Measurements from ENCODE around the gene ZSWIM6.
A peak's percentile ranks its signal among the peaks of the same experiment; 100 is the strongest.

The ZSWIM6 gene

DNA sequence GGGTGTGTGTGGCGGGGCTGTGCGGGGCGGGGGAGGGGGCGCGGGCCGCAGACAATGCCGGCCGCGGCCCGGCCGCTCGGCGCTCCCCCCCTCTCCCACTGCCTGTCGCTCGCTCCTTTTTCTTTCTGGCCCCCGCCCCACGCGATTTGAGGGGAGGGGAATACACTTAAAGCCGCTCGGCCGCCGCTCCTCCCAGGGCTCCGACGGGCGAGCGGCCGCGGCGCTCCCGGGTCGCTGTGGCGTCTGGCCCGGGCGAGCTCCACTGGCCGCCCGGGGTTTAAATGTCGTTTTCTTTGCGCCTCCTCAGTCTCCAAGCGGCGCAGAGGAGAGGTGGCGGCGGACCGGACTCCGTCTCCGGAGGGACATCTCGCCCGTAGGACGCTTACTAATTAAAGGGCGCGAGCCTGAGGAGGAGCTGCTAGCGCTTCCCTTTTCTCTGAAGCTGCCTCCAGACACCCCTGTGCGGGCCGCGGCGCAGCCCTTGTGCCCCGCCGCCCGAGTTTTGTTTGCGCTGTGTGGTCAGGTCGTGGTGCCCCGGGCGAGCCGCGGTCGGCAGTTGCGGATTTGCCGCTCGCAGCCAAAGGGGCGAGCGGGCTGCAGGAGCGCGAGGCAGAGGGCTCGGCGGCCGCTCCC, 1.4 kb downstream of the ZSWIM6 start:
- peak in 1 of 4 experiments; percentile 2 for DNase-seq

DNA sequence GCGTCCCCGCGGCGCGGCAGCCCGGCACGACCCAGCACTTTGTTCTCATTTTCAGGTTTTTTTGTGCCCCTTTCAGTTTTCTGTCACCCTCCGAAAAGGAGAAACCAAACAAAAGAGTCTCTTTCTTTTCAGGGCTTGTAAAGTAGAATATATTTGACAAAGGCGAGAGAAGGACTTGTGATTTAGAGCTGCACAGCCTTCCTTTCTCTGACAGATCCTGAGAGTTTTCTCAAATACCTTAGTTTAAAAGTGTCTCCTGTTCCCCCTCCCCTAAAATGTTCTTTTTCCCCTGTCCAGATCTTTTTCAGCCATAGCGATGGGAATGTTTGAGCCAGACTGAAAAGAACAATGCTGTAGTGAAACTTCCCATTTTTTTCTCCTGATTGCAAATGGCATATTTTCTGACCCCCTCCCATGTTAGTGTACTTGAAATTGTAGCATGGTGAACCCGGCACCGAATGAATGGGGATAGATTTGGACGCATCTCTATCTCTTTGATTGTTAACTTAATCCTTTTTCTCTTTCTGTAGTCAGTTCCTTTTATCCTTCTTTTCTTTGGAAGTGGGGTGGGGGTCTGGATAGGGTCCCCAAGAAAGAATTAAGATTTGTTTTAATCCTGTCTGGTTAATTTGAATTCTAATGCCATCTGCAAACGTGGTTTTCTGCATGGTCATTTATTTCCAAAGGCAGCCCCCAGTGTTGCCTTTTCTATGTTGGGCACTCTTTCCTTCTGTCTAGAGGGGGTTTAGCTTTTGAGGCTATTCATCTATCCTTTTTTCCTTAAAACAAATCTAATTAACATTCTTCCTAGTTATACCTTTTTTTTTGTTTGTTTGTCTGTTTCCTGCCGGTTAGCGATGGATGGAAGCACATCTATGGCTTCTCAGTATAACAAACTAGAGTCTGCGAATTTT, 2.2 kb downstream of the ZSWIM6 start:
- DNase-seq: no peak

DNA sequence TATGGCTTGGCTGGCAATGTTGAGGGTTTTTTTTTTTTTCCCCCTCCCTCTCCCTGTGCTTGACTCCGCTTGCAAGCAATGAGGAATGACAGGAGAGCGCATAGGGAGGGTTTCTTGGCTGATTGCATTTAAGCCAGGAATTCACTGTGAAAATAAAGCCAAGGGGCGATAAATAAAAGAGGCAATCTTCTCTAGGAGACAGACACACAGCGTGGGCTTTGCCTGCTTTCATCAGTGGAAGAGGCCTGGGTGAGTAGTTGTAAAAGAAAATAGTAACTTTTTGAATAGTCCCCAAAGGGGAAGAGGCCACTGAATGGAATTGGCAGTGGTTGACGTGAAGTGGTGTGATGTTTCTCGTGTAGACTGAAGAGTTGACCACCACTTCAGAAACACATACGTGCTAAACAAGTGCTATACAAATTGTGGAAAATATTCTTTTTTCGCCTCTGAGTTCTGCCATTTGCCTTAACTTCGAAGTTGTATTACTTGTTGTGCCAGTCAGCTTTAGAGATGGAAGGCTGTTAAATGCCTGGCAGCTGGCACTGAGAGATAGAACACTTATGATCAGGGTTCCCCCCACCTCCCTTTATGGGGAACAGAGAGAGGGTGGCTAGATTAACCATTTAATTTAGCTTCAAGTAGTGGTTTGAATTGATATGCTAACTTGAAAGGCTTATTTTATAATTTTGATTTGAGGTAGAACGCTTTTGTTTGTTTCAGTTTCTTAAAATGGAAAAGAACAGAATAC, 3.0 kb downstream of the ZSWIM6 start:
- no peak for DNase-seq

DNA sequence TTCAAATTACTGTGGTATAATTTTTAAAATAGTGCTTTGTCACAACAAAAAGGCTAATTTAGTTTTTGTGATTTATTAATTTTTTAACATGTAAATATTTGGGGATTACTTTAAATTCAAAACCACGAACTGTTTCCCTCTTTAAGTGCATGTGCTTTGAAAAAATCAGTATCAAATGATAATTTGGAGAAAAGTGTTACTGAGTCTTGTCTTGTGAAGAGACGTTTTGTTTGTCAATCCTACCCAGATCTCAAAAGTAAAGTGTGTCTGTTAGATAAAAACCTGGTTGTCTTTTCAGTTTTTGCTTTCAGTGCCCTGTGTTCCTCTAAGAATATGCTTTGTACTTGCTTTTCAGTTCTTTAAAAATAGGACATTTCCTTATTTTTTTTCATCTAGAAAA, 7.7 kb downstream of the ZSWIM6 start:
- no peak for DNase-seq

DNA sequence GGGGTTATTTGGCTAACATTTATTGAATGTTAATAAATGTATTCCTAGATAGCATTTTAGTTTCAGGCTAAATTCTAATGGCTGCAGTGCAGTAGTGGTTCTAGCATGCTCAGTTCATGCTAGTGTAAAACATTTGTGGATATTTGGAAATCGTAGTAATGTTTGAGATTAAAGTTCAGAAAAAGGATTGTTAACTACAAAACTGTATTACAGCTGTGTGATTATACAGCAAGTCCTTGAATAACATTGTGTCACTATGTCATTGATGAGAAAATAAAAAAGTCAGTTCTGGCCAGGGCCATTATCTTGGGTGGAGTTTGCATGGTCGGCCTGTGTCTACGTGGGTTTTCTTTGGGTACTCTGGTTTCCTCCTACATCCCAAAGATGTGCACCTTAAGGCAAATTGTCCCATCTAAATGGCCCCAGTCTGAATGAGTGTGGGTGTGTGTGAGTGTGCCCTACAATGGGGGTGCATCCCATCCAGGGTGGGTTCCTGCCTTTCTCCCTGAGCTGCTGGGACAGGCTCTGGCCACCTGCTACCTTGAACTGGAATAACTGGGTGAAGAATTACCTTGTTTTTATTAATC, 8.8 kb downstream of the ZSWIM6 start:
- DNase-seq: no peak

DNA sequence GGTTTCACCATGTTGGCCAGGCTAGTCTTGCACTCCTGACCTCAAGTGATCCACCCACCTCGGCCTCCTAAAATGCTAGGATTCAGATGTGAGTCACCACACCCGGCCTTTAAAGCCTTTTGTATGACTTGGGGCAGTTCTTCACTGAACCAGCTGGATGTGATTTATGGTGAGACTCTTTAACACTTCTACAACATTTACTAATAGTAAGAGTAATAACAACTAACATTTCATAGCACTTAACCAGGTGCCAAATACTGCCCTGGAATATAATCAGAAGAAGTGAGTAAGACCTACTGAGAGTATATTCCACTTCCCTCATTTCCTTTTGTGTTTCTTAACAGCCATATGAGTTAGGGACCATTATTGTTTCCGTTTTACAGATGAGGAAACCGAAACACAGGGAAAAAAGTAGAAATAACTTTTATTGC, 10.0 kb downstream of the ZSWIM6 start:
- DNase-seq: no peak

DNA sequence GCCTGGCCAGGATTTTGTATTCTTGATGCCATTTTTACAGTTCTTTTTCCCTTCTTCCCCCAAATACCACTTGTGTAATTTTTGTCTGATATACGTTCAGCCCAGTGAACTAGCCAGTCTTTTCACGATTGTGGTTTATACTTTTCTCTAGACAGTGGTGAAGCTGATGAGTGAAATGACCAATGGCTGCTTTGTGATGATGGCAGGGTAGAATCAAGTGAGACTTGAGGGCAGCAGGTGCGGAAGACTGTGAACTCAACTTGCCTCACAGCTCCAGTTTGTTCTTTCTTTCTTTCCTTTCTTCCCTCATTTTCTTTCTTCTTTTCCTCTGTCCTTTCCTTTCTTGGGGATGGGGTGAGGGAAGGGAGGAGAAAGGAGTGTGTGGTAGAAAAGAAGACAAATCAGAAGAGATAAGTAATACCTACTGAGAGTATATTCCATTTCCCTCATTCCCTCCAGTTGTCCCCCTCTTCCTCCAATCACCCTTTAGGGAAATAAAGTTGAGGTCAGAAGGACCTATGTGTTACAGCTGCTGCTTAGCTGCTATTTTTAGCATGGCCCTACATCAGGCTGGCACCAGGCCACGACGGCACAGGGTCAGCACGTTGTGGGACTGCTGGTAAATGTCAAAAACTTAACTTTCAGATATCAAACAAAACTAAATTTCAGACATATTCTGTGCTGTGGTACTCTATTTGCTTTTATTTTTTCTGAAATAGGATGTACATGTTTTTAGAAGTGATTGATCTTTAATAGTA, 12.3 kb downstream of the ZSWIM6 start:
- DNase-seq: no peak

DNA sequence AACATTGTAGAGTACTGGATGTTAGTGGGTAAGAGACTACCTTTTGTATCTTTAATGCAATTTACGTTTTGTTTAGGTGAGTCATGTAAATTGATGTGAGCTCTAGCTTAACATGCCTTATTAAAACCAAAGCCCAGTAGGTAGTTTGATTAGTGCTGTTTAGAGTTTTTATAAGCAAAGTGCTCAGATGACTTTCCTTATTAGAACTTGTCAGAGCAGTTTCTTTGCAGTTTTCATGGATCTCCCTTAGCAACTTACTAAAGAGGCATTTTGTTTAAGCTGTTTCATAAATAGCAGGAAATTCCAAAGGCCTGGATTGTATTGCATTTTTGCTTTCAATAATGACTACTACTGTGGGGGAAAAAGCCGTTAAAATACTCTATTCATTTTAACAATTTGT, 14.5 kb downstream of the ZSWIM6 start:
- no peak for DNase-seq

DNA sequence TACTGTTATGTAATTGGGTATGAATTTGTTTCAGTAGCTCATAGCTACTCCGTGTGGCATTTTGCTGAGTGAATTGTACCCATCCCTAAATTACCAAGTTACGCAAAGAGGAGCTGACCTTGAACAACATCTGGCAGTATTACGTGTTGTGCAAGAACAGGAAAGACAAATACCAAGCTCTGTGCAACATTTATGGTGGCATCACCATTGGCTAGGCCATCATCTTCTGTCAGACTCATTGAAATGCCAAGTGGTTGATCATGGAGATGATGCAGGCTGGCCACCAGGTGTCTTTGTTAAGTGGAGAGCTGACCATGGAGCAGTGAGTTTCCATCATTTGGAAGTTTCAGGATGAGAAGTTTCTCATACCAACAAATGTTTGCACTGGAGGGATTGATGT, 15.0 kb downstream of the ZSWIM6 start:
- no peak for DNase-seq

DNA sequence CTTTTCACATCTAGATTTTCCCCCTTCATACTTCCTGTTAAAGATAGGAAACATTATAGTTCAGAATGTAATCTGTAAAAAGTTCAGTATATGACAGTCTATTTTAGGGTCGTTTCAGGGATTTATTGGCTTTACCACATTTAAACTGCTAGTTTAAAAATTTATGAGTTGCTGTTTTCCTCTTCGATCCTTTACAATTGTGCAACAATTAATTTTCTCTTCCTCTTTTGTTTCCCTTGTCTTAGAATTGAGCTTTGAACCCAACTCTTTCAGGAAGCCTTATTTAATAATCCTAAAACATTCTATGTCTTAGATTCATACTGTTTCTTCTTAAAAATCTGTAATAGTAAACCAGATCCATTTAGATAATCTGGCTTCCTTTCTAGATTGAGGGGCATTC, 16.4 kb downstream of the ZSWIM6 start:
- no peak for DNase-seq

DNA sequence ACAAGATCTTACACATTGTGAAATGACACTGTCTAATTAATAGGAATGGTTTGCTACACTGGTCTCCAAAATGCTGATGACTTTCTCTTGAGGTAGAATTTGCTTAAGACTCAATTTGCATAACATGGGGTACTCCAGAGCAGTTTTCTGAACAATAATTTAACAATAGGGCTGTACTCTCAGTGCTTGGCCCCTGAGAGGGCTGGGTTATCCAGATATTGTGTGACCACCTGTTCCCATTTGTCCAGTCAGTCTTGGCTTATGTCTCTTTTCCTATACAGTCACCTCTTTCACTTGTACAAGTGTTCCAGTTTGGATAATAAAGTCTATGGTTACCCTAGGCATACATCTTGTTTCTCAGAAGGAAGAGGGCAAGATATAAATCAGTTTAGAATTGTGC, 17.9 kb downstream of the ZSWIM6 start:
- DNase-seq: no peak

DNA sequence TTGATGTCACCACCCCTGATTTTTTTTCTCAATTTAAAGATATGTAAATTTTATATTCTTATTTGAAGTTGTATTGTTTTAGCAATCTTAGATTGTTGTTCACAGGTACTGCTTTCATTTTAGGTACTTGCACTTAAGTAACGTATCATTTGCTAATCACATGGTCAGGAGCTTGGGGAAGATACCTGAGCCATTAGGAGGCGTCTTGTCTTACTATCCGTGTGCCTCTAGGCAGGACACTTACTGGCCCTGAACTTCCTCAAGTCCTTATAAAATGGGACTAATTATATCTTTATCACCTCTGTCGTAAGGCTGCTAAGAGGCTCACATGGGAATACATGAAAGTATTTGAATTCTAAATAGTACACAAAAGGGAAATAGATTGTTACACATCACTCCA, 18.5 kb downstream of the ZSWIM6 start:
- DNase-seq: no peak

DNA sequence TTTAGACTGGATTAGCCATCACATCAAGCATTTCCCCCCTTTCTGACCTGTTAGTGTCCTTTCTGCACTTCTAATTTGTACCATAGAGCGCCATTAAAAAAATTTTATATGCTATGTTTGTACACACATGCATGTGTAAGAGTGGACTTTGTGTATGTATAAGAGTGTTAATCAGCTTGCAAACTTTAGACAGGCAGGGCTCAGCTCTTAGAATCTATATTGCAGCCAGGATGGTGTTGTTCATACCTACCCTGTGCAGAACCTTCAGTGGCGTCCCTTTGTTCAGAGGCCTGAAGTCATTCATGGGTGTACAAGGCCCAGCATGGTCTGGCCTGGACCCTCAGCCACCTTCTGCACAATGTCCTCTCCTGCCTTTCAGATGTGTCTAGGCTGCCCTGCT, 19.7 kb downstream of the ZSWIM6 start:
- no peak for DNase-seq

DNA sequence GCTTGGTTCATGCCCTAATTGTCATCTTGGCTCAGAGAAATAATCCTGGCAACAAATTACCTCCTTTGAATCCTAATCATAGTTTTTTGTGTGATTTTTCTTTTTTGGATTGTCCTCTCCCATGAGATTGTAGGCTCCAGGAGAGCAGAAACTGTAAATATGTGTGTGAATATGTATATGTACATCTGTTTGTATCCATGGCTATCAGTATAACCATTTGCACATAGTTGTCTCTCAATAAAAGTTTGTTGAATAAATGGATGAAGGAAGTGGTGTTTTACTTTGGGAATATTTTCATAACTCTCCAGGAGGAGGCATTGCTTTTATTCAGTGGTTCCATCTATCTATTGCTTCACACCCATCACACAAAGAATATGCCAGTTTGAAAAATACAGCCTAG, 20.1 kb downstream of the ZSWIM6 start:
- DNase-seq: no peak

DNA sequence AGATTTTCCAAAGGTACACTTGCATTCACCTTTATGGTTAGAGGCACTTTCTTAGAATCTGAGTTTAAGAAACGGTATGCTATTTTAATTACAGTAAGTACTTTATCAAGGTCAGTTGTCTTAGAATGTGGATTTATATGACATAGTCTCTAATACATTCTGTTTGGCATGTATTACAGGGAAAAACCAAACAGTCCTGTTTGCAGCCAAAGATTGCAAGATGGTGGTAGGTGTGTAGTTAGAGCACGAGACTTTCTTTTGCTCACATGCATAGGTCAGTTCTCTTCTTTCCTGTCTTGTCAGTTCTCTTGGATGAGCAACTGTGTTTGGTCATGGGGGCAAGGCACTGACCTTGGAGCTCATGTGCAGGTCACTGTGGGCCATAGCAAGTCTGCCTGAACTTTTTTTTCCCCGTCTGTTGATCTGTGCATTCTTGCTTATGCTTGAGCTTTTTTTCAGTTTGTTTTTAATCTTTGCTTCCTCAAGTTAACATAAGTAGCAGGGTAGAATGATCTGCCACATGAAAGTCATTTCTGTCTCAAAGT, 20.6 kb downstream of the ZSWIM6 start:
- DNase-seq: no peak

DNA sequence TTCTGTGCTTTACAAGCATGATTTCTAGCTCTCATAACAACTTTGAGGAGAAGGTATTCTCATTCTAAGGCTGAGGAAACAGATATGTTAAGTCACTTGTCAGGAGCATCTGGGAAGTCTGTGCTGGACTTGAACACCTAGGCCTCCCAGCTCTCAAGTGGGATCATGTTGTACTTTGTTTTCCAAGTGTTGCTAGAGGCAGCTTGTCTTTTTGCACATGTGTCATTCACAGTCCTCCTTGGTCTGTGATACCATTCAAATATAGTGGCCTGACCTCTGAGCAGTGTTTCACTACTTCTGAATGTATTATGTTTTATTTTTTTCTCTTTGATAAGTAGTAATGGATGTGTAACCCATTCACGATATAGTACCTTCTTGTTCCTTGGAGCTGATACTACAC, 21.2 kb downstream of the ZSWIM6 start:
- DNase-seq: no peak

DNA sequence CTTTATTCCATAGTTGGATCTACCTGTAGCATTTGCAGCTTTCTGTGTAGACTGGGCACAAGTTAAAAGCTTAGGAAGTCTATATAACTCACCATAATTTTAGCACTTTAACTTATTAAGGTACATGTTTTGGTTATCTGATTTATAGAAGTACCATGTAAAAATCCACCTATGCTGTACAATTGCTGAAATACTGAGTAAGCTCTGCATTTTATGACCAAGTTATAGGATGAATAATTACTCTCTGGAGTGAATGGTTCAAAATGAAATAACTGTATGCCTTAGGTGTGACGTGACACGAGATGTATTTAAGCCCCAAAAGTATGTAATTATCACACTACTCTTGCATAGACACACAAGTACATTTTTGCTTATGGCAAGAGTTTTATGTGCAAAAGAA, 22.1 kb downstream of the ZSWIM6 start:
- DNase-seq: no peak

DNA sequence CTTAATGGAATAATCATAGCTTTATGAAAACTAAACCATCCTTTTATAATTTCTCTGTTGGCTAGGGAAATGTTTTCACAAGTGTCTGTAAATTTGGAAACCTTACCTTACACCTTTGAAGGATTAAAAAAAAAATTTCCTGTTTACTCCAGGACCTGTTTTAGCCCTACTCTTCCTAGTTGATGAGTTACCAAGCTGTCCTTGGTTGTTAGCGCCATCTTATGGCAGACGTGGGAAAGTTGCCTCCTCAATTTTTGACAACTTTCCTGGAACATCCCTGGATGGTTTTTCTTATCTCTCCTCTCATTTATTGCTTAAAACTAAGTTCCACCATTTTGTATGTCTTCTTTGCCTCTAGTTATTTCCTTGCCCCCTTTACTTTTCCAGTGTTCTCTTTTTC, 25.7 kb downstream of the ZSWIM6 start:
- no peak for DNase-seq

DNA sequence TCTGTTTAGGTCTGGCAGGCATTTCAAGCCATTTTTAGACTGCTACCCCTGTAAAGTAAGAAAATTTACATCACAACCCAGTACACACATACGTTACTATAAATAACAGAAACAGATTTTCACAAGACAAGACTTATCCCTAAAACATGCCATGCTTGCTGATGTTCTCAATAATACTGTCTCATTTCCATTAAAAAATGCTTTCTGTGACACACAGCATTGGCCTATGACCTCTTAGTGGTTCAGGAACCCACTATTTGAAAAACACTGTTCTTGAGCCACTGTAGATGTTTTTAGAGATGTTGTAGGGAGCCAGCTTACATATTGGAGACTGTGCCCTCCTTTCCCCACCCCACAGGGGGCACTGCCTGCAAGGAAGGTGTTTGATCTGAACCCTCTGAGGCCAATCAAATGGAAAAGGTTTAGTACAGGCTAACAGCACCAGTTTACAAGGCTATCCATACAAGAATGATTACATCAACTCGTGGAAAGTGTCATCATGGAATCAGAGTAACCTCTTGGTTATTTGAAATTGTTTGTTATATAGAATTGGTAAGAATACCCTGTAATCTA, 30.8 kb downstream of the ZSWIM6 start:
- DNase-seq: no peak

DNA sequence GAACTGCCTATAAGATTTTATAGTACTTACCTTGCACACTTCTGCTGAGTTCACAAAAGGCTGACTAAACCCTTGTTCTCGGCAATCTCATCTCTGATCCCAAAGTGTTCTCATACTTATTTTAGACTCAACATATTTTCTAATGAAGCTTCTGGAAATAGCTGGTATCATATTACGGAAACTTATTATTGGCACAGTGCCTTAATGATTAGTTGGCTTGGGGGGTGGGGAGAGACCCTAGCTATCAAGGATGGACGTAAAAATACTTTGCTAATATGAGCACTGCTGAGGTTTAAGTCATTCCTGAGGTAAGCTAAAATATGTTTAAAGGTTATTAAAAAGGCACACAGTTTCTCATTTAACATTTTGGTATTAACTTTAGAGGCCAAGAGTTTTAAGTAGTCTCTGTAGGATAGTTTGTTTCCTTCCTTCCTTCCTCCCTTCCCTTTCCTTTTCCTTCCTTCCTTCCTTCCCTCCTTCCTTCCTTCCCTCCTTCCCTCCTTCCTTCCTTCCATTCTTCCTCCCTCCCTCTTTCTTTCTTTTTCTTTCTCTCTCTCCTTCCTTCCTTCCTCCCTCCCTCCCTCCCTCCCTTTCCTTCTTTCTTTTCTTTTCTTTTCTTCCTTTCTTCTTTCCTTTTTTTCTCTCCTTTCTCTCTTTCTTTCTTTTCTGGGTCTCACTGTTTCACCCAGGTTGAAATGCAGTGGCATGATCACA, 31.5 kb downstream of the ZSWIM6 start:
- DNase-seq: no peak

Measured in activated naive CD4-positive, alpha-beta T cell (primary cell).